GM23338 (cell line): ENCODE measurements around the gene NPM1. TPM values are rescaled to one million over a fixed set of nuclear protein-coding genes. Genes with fewer than 3 reads are reported as not detected.

Experiments used
- ATAC-seq: fragments of 200-7000 bp; cut with Tn5 transposase; 3 replicates; pipeline ENCODE4 v1.9.1; 2020
- DNase-seq: peaks from one replicate; pipeline ENCODE4 v3.0.0-alpha.2; 2015; ENCODE audit warnings: low spot score
- H2AFZ ChIP-seq: fragments of 200-600 bp; sonication (generic); 2 replicates; pipeline ENCODE4 v1.8.0; 2016; ENCODE audit warnings: antibody characterized with exemption, mild to moderate bottlenecking, moderate library complexity
- H3F3A ChIP-seq: fragments of 200-600 bp; sonication (generic); replicated peaks from 2 replicates; pipeline ENCODE4 v1.8.0; 2017; ENCODE audit warnings: antibody characterized with exemption, mixed run types, low read depth
- H3K27ac ChIP-seq: fragments of 200-600 bp; sonication (generic); 2 replicates; pipeline ENCODE4 v1.6.1; 2016; ENCODE audit warnings: low read depth
- H3K27me3 ChIP-seq: fragments of 200-600 bp; sonication (generic); 2 replicates; pipeline ENCODE4 v1.8.0; 2016; ENCODE audit warnings: mild to moderate bottlenecking, mixed run types, moderate library complexity; ENCODE audit not compliant: insufficient read depth
- H3K36me3 ChIP-seq: fragments of 200-600 bp; sonication (generic); 2 replicates; pipeline ENCODE4 v1.8.0; 2016; ENCODE audit warnings: mild to moderate bottlenecking; ENCODE audit not compliant: insufficient read depth
- H3K4me1 ChIP-seq: fragments of 200-600 bp; sonication (generic); 2 replicates; pipeline ENCODE4 v1.8.0; 2016; ENCODE audit warnings: mild to moderate bottlenecking, moderate library complexity; ENCODE audit not compliant: insufficient read depth
- H3K4me2 ChIP-seq: fragments of 200-600 bp; sonication (generic); 2 replicates; pipeline ENCODE4 v1.7.1; 2017; ENCODE audit warnings: mixed run types
- H3K4me3 ChIP-seq: fragments of 200-600 bp; sonication (generic); 2 replicates; pipeline ENCODE4 v1.6.1; 2016; ENCODE audit warnings: mixed run types
- H3K79me2 ChIP-seq: fragments of 200-600 bp; sonication (generic); replicated peaks from 2 replicates; pipeline ENCODE4 v1.8.0; 2017; ENCODE audit warnings: mild to moderate bottlenecking; ENCODE audit not compliant: insufficient read depth
- H3K9me2 ChIP-seq: fragments of 200-600 bp; sonication (generic); 2 replicates; pipeline ENCODE4 v1.8.0; 2017; ENCODE audit not compliant: insufficient read depth
- H4K20me1 ChIP-seq: fragments of 200-600 bp; sonication (generic); replicated peaks from 2 replicates; pipeline ENCODE4 v1.8.0; 2017; ENCODE audit warnings: mild to moderate bottlenecking; ENCODE audit not compliant: insufficient read depth
- H3K27ac Mint-ChIP-seq: 2 replicates; pipeline ENCODE4 v1.8.0; 2020; ENCODE audit warnings: inconsistent platforms, mild to moderate bottlenecking, moderate library complexity, mixed read lengths
- H3K27me3 Mint-ChIP-seq: 3 replicates; pipeline ENCODE4 v1.8.0; 2022; ENCODE audit warnings: low read depth, mild to moderate bottlenecking, moderate library complexity, mixed read lengths, inconsistent platforms; ENCODE audit not compliant: insufficient read depth, poor library complexity
- H3K36me3 Mint-ChIP-seq: 3 replicates; pipeline ENCODE4 v1.8.0; 2021; ENCODE audit warnings: low read depth, mild to moderate bottlenecking, inconsistent platforms, moderate library complexity, mixed read lengths
- H3K4me1 Mint-ChIP-seq: 3 replicates; pipeline ENCODE4 v1.8.0; 2020; ENCODE audit warnings: mild to moderate bottlenecking, inconsistent platforms, mixed read lengths
- H3K4me3 Mint-ChIP-seq: 3 replicates; pipeline ENCODE4 v1.8.0; 2021; ENCODE audit warnings: moderate library complexity, mild to moderate bottlenecking, inconsistent platforms, mixed read lengths
- H3K9me3 Mint-ChIP-seq: 3 replicates; pipeline ENCODE4 v1.8.0; 2020; ENCODE audit warnings: moderate library complexity, mild to moderate bottlenecking, inconsistent platforms, mixed read lengths
- CREB1 ChIP-seq: fragments of 250-450 bp; sonication (Bioruptor Pico); IDR thresholded peaks from 2 replicates; pipeline ENCODE4 v1.5.0; 2020; ENCODE audit warnings: low read depth, mild to moderate bottlenecking, moderate library complexity
- EZH2 ChIP-seq: fragments of 200-600 bp; sonication (generic); IDR thresholded peaks from one replicate; pipeline ENCODE4 v1.8.0; 2017; ENCODE audit warnings: antibody characterized with exemption, mild to moderate bottlenecking, low read depth; ENCODE audit not compliant: unreplicated experiment
- EZH2phosphoT487 ChIP-seq: fragments of 200-600 bp; sonication (generic); IDR thresholded peaks from one replicate; pipeline ENCODE4 v1.8.1; 2018; ENCODE audit warnings: antibody characterized with exemption; ENCODE audit not compliant: unreplicated experiment
- JUNB ChIP-seq: IDR thresholded peaks from one replicate; pipeline ENCODE4 v1.6.1; 2016; ENCODE audit warnings: antibody characterized with exemption; ENCODE audit not compliant: unreplicated experiment
- NANOG ChIP-seq: IDR thresholded peaks from 2 replicates; pipeline ENCODE4 v1.6.1; 2016; ENCODE audit warnings: antibody characterized with exemption, borderline replicate concordance
- POLR2AphosphoS5 ChIP-seq: IDR thresholded peaks from 2 replicates; pipeline ENCODE4 v1.6.1; 2016; ENCODE audit warnings: antibody characterized with exemption, low read depth
- REST ChIP-seq: IDR thresholded peaks from one replicate; pipeline ENCODE4 v1.6.1; 2018; ENCODE audit warnings: antibody characterized with exemption; ENCODE audit not compliant: unreplicated experiment
- STAT1 ChIP-seq: IDR thresholded peaks from one replicate; pipeline ENCODE4 v1.6.1; 2016; ENCODE audit warnings: antibody characterized with exemption; ENCODE audit not compliant: unreplicated experiment
- ZNF114 ChIP-seq: fragments of 250-450 bp; sonication (Bioruptor Pico); IDR thresholded peaks from 2 replicates; pipeline ENCODE4 v1.5.0; 2020; ENCODE audit warnings: mild to moderate bottlenecking, moderate library complexity
- ZNF331 ChIP-seq: fragments of 250-450 bp; sonication (Bioruptor Pico); IDR thresholded peaks from 2 replicates; pipeline ENCODE4 v1.5.0; 2020; ENCODE audit warnings: low read depth, mild to moderate bottlenecking, moderate library complexity
- ZNF462 ChIP-seq: fragments of 250-450 bp; sonication (Bioruptor Pico); IDR thresholded peaks from 2 replicates; pipeline ENCODE4 v1.5.0; 2020; ENCODE audit warnings: mild to moderate bottlenecking, moderate library complexity
- polyA plus RNA-seq: library from polyadenylated mRNA; unstranded; fragments of >200 nt; fragmentation: Nextera tagmentation; extraction: Ambion mirVana; gene quantifications from 2 replicates; pipeline ENCODE4 v1.2.1, GENCODE V29; 2016
- total RNA-seq: library from RNA; depleted of rRNA; stranded (reverse); fragments of >200 nt; shearing (Covaris generic); gene quantifications from 2 replicates; pipeline ENCODE4 v1.2.3, GENCODE V29; 2014
- TF ChIP-seq, protein P1 (sequence below): IDR thresholded peaks from 2 replicates; pipeline ENCODE4 v1.6.1; 2016; ENCODE audit warnings: antibody characterized with exemption
- TF ChIP-seq, protein P2 (sequence below), 2 experiments: fragments of 200-600 bp in 1 of 2; sonication (generic) in 1 of 2; conservative IDR thresholded peaks; 2 replicates each; pipeline versions ENCODE4 v1.5.1 to v1.6.1; 2016 to 2017; ENCODE audit warnings: antibody characterized with exemption in 2 of 2, low read depth in 2 of 2, mild to moderate bottlenecking in 2 of 2, moderate library complexity in 1 of 2

The NPM1 gene
- total and polyA plus RNA-seq, 2 experiments from 2014 or later, result 3,739 to 5,242 TPM

GRCh38 chr5:171419688-171420430, 32.2 kb downstream of the NPM1 start:
- H3K4me2 ChIP-seq, result peak overlapping the region; percentile 96
- Mint-ChIP-seq H3K27ac (no peak overlapping the region), H3K4me3 (peak overlapping the region; percentile 85), H3K4me1 (peaks cover 31% of the 10 kb centered on the region), H3K27me3 (peaks cover 41% of the 10 kb centered on the region), H3K36me3 (no peaks in the 10 kb centered on the region), H3K9me3 (no peaks in the 10 kb centered on the region)
- ATAC-seq, result peak; percentile 12
- peak; percentile 61 for DNase-seq
- peak overlapping the region; percentile 84; the same call in 1 of the 2 replicates for H2AFZ ChIP-seq
- H3K4me3 ChIP-seq, result peak overlapping the region; percentile 83
- peaks cover 45% of the 10 kb centered on the region for H3K27me3 ChIP-seq
- no peaks in the 10 kb centered on the region for H3K79me2 ChIP-seq
- no peak overlapping the region for H3K27ac ChIP-seq
- H3K36me3 ChIP-seq, result no peaks in the 10 kb centered on the region; the same call in 1 of the 2 replicates
- TF ChIP-seq, protein P1, sequence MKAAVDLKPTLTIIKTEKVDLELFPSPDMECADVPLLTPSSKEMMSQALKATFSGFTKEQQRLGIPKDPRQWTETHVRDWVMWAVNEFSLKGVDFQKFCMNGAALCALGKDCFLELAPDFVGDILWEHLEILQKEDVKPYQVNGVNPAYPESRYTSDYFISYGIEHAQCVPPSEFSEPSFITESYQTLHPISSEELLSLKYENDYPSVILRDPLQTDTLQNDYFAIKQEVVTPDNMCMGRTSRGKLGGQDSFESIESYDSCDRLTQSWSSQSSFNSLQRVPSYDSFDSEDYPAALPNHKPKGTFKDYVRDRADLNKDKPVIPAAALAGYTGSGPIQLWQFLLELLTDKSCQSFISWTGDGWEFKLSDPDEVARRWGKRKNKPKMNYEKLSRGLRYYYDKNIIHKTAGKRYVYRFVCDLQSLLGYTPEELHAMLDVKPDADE, result no peak
- TF ChIP-seq REST, result no peak
- TF ChIP-seq EZH2phosphoT487, result no peak
- no peak for TF ChIP-seq ZNF331 (CRISPR knock-in tag)
- no peak for TF ChIP-seq ZNF114 (CRISPR knock-in tag)
- TF ChIP-seq POLR2AphosphoS5, result no peak
- TF ChIP-seq EZH2, result no peak
- TF ChIP-seq NANOG, result no peak
- TF ChIP-seq JUNB, result no peak
- TF ChIP-seq CREB1 (CRISPR knock-in tag), result no peak
- TF ChIP-seq, protein P2, sequence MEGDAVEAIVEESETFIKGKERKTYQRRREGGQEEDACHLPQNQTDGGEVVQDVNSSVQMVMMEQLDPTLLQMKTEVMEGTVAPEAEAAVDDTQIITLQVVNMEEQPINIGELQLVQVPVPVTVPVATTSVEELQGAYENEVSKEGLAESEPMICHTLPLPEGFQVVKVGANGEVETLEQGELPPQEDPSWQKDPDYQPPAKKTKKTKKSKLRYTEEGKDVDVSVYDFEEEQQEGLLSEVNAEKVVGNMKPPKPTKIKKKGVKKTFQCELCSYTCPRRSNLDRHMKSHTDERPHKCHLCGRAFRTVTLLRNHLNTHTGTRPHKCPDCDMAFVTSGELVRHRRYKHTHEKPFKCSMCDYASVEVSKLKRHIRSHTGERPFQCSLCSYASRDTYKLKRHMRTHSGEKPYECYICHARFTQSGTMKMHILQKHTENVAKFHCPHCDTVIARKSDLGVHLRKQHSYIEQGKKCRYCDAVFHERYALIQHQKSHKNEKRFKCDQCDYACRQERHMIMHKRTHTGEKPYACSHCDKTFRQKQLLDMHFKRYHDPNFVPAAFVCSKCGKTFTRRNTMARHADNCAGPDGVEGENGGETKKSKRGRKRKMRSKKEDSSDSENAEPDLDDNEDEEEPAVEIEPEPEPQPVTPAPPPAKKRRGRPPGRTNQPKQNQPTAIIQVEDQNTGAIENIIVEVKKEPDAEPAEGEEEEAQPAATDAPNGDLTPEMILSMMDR (conservative IDR thresholded peaks at IDR 0.05; ENCODE audit: low read depth in 2 of 2), result no peak; a peak in 1 of 4 replicates
- no peak for TF ChIP-seq ZNF462 (CRISPR knock-in tag)
- TF ChIP-seq STAT1, result no peak
- peaks cover 5% of the 10 kb centered on the region for H4K20me1 ChIP-seq
- no peaks in the 10 kb centered on the region for H3K9me2 ChIP-seq
- peaks cover 29% of the 10 kb centered on the region for H3K4me1 ChIP-seq
- H3F3A ChIP-seq, result peaks cover 26% of the 10 kb centered on the region
